ENCODE measurements around the gene CNTLN.

Gene CNTLN

DNA sequence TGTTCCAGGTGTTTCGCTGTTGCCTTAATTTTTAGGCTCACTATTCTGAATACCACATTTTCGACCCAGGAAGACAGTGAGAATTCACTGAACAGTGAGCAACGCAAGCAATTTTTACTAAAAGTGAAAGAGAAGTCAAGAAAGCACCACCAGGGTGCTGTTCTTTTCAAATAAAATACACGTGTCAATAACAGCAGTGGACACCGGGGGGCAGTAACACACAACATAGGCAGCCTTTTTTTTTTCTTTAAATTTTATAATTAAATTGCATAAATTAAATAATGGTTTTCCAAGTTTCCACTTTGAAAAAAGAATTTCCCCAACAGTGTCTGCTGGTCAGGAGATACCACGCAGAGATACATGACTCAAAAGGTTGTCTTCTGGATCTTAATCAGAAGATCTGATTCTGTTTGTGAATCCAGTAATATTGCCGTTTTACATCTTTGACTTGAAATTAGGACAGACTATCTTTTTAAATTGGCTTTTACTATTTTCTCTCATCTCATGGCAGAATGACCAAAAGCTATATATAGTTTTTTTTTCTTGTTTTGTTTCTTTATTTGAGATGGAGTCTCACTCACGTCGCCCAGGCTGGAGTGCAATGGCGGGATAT, 396.9 kb downstream of the CNTLN start:
- no peaks in the 10 kb centered on the region for H3K36me3 ChIP-seq (ENCODE audit: control insufficient read depth, insufficient read depth, low read length)
- H3K27me3 ChIP-seq (ENCODE audit: control insufficient read depth, insufficient read depth, low read length) = no peaks in the 10 kb centered on the region
- no peak overlapping the region for H3K4me3 ChIP-seq (ENCODE audit: low read length)
- no CpG with 5 or more reads among the region's 10 CpGs for WGBS (ENCODE audit: insufficient coverage, insufficient read length)
- H3K9me3 ChIP-seq (ENCODE audit: control insufficient read depth, insufficient read depth, low read length) = no peaks in the 10 kb centered on the region
- DNase-seq (ENCODE audit: low read depth, low spot score) = no peak
- H3K4me1 ChIP-seq (ENCODE audit: control insufficient read depth, insufficient read depth, low read length) = no peaks in the 10 kb centered on the region
- no peak overlapping the region for H3K27ac ChIP-seq (ENCODE audit: low read length)

DNA sequence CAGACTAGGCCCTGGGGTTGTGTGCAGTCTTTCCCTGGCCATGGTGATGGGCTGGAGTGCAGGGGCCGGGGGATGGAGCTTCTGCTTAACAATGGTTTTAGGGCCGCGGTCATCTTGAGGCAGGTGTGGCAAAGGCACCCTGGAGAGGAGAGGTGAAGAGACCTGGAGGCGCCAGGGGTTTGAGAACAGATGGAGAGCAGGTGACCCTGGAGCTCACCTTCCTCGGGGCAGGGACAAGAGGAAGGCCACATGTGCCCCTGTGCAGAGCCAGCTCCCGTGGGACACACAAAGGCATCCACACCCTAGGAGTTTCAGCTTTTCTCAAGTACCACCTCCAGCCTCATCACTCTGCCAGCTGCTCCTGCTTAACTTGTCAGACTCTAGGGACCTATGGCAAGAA, 397.6 kb downstream of the CNTLN start:
- Histone ChIP-seq H3K4me1 (ENCODE audit: control insufficient read depth, insufficient read depth, low read length) (no peaks in the 10 kb centered on the region), H3K27me3 (ENCODE audit: control insufficient read depth, insufficient read depth, low read length) (no peaks in the 10 kb centered on the region), H3K4me3 (ENCODE audit: low read length) (no peak overlapping the region), H3K9me3 (ENCODE audit: control insufficient read depth, insufficient read depth, low read length) (no peaks in the 10 kb centered on the region), H3K27ac (ENCODE audit: low read length) (no peak overlapping the region), H3K36me3 (ENCODE audit: control insufficient read depth, insufficient read depth, low read length) (no peaks in the 10 kb centered on the region)
- no CpG with 5 or more reads among the region's 6 CpGs for WGBS (ENCODE audit: insufficient coverage, insufficient read length)
- DNase-seq (ENCODE audit: low read depth, low spot score) = no peak

DNA sequence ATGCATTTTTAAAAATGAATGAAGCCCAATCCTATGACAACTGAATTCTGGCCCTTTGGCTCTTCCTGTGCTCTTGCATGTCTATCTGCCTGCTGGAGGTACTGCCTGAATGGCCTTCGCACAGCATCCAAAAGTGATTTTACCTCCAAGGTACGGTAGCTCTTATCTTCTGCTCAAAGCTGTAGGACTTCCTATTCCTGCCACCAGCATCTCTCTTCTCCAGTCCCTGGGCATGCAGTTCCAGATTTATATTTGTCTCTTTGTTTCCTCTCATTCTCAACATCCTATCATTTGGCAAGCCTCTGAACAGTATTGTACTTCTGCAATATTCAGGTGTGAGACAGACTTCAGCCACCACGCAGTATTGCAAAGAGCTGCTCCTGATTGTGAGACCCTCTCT, 400.3 kb downstream of the CNTLN start:
- H3K4me1 ChIP-seq (ENCODE audit: control insufficient read depth, insufficient read depth, low read length) = no peaks in the 10 kb centered on the region
- no peak for DNase-seq (ENCODE audit: low read depth, low spot score)
- no peaks in the 10 kb centered on the region; the same call in 1 of the 2 replicates for H3K9me3 ChIP-seq (ENCODE audit: control insufficient read depth, insufficient read depth, low read length)
- H3K27me3 ChIP-seq (ENCODE audit: control insufficient read depth, insufficient read depth, low read length) = no peaks in the 10 kb centered on the region
- WGBS (ENCODE audit: insufficient coverage, insufficient read length) = no CpG with 5 or more reads among the region's 3 CpGs
- no peaks in the 10 kb centered on the region for H3K36me3 ChIP-seq (ENCODE audit: control insufficient read depth, insufficient read depth, low read length)
- no peak overlapping the region for H3K27ac ChIP-seq (ENCODE audit: low read length)
- H3K4me3 ChIP-seq (ENCODE audit: low read length) = no peak overlapping the region

DNA sequence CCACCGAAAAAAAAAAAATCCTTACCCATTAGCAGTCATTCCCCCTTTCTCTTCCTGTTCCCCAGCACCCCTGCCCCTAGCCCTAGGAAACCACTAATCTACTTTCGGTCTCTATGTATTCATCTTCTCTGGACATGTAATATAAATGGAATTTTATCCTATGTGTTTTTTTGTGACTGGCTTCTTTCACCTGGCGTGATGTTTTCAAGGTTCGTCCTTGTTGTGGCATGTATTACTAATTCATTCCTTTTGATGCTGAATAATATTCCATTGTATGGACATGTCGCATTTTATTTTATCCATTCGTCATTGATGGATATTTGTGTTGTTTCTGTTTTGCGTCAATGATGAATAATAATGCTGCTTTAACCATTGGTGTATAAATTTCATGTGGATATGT, 401.2 kb downstream of the CNTLN start:
- H3K27ac ChIP-seq (ENCODE audit: low read length) = no peak overlapping the region
- H3K4me1 ChIP-seq (ENCODE audit: control insufficient read depth, insufficient read depth, low read length) = no peaks in the 10 kb centered on the region
- H3K4me3 ChIP-seq (ENCODE audit: low read length) = no peak overlapping the region
- DNase-seq (ENCODE audit: low read depth, low spot score) = no peak
- WGBS (ENCODE audit: insufficient coverage, insufficient read length) = 100% methylated on average over 1 of the region's 7 CpGs
- no peaks in the 10 kb centered on the region; the same call in 1 of the 2 replicates for H3K9me3 ChIP-seq (ENCODE audit: control insufficient read depth, insufficient read depth, low read length)
- H3K36me3 ChIP-seq (ENCODE audit: control insufficient read depth, insufficient read depth, low read length) = no peaks in the 10 kb centered on the region
- no peaks in the 10 kb centered on the region for H3K27me3 ChIP-seq (ENCODE audit: control insufficient read depth, insufficient read depth, low read length)

DNA sequence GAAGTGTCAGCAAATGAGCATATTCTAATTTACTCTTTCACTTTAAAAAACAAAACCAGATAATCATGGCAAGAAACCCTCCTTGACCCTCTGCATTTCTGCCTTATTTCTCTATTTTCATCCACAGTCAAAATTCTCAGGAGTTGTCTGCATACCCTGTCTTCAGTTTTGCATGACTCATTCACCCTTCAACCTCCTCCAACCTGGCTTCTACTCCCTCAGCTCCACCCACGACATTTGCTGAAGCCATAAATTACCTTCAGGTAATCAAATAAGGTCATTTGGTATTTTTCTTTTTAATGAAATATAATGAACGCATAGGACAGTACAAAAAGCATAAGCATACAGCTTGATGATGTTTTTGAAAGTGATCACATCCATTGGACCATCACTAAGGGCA, 416.2 kb downstream of the CNTLN start:
- no peaks in the 10 kb centered on the region for H3K27me3 ChIP-seq (ENCODE audit: control insufficient read depth, insufficient read depth, low read length)
- WGBS (ENCODE audit: insufficient coverage, insufficient read length) = no CpG with 5 or more reads among the region's 2 CpGs
- no peaks in the 10 kb centered on the region for H3K9me3 ChIP-seq (ENCODE audit: control insufficient read depth, insufficient read depth, low read length)
- H3K36me3 ChIP-seq (ENCODE audit: control insufficient read depth, insufficient read depth, low read length) = no peaks in the 10 kb centered on the region
- no peaks in the 10 kb centered on the region for H3K4me1 ChIP-seq (ENCODE audit: control insufficient read depth, insufficient read depth, low read length)
- H3K4me3 ChIP-seq (ENCODE audit: low read length) = no peak overlapping the region
- H3K27ac ChIP-seq (ENCODE audit: low read length) = no peak overlapping the region
- no peak for DNase-seq (ENCODE audit: low read depth, low spot score)
